GM12874 (cell line): ENCODE data around the gene RTP3.

Experiments
- TF ChIP-seq, protein P1 (sequence below): IDR thresholded peaks from 2 replicates; pipeline ENCODE4 v1.5.1; 2011; ENCODE audit warnings: low read depth, mild to moderate bottlenecking, control low read depth, low read length, moderate library complexity; ENCODE audit not compliant: insufficient read depth

Gene RTP3

GRCh38 chr3:46524008-46524407, 26.2 kb downstream of the RTP3 start:
- TF ChIP-seq, protein P1, sequence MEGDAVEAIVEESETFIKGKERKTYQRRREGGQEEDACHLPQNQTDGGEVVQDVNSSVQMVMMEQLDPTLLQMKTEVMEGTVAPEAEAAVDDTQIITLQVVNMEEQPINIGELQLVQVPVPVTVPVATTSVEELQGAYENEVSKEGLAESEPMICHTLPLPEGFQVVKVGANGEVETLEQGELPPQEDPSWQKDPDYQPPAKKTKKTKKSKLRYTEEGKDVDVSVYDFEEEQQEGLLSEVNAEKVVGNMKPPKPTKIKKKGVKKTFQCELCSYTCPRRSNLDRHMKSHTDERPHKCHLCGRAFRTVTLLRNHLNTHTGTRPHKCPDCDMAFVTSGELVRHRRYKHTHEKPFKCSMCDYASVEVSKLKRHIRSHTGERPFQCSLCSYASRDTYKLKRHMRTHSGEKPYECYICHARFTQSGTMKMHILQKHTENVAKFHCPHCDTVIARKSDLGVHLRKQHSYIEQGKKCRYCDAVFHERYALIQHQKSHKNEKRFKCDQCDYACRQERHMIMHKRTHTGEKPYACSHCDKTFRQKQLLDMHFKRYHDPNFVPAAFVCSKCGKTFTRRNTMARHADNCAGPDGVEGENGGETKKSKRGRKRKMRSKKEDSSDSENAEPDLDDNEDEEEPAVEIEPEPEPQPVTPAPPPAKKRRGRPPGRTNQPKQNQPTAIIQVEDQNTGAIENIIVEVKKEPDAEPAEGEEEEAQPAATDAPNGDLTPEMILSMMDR: no peak

GRCh38 chr3:46524832-46525231, 27.1 kb downstream of the RTP3 start:
- TF ChIP-seq, protein P1: no peak

DNA sequence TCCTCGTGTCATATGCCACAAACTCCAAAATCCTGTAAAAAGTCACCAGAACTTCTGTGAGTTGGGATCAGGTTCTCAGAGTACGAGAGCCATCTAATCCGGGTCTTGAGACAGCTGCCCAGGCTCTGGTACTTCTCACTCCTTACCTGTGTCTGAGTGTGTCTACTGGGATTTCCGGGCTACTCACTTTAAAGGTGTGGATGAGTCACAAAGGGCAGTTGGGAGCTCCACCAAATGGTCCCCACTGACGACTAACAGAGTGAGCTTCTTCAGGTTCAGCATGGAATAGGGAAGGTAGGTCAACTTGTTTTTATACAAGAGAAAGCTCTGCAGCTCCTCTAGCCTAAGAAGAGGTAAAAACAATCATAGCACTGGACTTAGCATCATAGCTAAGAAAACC, 29.5 kb downstream of the RTP3 start:
- TF ChIP-seq, protein P1: no peak

GRCh38 chr3:46533091-46533490, 35.3 kb downstream of the RTP3 start:
- TF ChIP-seq, protein P1: no peak

DNA sequence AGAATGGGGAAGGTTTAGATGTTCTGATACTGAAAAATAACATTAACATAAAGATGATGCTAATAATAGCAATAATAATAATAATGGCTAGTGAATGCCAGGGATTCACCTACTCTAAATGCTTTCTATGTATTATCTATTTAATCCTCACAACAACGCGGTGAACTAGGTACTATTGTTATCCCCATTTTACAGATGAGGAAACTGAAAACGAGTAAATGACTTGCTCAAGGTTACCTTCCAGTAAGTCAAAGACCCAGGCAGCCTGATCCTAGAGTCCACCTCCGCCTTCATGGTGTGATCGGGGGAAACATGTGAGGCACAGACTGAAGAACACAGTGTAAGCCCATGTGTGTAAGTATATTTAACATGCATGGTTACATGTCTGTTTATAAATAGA, 38.0 kb downstream of the RTP3 start:
- TF ChIP-seq, protein P1: no peak

DNA sequence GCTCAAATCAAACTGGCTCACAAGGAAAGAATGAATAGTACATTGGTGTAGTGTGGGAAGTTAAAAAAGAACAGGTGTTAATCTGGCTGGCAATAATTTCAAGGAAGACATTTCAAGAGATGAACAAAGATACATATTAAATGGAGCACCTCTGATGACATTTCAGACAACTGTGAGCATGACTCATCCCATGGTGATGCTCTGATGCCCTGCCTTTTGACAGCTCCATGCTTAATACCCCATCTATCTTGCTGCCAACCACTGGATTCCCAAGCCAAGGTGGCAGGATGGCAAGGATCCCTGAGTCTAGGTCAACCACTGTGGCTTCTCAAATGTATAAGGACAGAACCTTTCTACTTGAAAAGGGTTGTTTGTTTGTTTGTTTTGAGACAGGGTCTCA, 39.0 kb downstream of the RTP3 start:
- TF ChIP-seq, protein P1: no peak

DNA sequence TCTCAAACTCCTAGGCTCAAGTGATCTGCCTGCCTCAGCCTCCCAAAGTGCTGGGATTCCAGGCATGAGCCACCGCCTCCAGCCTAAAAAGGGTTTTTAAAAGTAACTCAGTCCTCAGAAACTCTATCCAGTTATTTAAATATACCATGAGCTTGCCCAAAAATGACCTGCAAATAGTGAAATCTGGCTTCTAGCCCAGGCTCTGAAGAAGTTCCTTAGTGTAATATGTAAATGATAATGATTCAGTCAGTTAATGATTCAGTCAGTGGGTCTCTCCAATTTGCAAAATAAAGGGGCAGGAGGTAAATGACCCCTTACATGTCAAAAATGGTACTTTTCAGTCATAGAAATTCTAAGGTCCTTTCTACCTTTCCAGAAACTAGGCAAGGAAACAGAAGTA, 39.5 kb downstream of the RTP3 start:
- TF ChIP-seq, protein P1: no peak

DNA sequence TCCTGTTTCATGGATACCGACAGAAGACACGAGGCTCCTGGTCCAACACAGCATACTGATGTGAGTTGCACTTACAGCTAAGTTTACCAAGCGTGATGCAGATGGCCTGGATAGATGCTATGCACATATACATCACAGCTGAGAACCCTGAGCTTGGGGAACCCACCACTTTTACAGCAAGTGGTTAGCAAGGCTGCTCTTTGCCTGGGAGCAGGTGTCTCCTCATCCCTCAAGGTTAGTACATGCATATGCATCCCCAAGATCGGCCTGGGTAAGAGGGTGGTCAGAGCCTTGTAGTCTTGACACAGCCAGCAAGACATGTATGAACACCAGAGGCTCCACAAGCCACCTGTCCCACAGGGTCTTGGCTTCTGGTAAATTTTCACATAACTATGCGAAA, 40.0 kb downstream of the RTP3 start:
- TF ChIP-seq, protein P1: no peak
